Measurements from ENCODE around the gene PAH.

GRCh38 chr12:102955926-102956737, 39.1 kb upstream of the PAH start:
- TF ChIP-seq, protein P1, sequence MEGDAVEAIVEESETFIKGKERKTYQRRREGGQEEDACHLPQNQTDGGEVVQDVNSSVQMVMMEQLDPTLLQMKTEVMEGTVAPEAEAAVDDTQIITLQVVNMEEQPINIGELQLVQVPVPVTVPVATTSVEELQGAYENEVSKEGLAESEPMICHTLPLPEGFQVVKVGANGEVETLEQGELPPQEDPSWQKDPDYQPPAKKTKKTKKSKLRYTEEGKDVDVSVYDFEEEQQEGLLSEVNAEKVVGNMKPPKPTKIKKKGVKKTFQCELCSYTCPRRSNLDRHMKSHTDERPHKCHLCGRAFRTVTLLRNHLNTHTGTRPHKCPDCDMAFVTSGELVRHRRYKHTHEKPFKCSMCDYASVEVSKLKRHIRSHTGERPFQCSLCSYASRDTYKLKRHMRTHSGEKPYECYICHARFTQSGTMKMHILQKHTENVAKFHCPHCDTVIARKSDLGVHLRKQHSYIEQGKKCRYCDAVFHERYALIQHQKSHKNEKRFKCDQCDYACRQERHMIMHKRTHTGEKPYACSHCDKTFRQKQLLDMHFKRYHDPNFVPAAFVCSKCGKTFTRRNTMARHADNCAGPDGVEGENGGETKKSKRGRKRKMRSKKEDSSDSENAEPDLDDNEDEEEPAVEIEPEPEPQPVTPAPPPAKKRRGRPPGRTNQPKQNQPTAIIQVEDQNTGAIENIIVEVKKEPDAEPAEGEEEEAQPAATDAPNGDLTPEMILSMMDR (tag by site-specific recombination; IDR thresholded peaks at IDR 0.05) = no peak
- TF ChIP-seq ZBTB8A (tag by site-specific recombination; IDR thresholded peaks at IDR 0.05) (no peak), ZNF239 (tag by site-specific recombination; IDR thresholded peaks at IDR 0.05) (no peak), PRDM10 (tag by site-specific recombination; IDR thresholded peaks at IDR 0.05) (no peak), ZNF529 (tag by site-specific recombination; IDR thresholded peaks at IDR 0.05; ENCODE audit: insufficient replicate concordance) (no peak), SCRT2 (tag by site-specific recombination; IDR thresholded peaks at IDR 0.05) (no peak)
